HG03039 (cell line): ENCODE measurements around the gene CKAP2L.
"Not testable (repeated sequence)": the region's sequence is repeated elsewhere in the genome, so short reads cannot be mapped to it uniquely, and the experiment has no call there.

ENCODE experiments used
- ATAC-seq: cut with Tn5 transposase; IDR thresholded peaks from one replicate; pipeline ENCODE4 v1.9.1; 2021; ENCODE audit warnings: mild to moderate bottlenecking, moderate library complexity; ENCODE audit not compliant: unreplicated experiment

Gene CKAP2L

GRCh38 chr2:112710956-112711750, 53.3 kb downstream of the CKAP2L start:
- no peak for ATAC-seq

- no peak for ATAC-seq
Observed at GRCh38 chr2:112709703-112710102, 54.7 kb downstream of the CKAP2L start.

GRCh38 chr2:112708968-112709367, 55.4 kb downstream of the CKAP2L start:
- no peak for ATAC-seq

- ATAC-seq: not testable (repeated sequence)
Observed at GRCh38 chr2:112706947-112707346, 57.5 kb downstream of the CKAP2L start.

GRCh38 chr2:112706170-112706664, 58.2 kb downstream of the CKAP2L start:
- ATAC-seq: no peak

GRCh38 chr2:112705575-112705974, 58.8 kb downstream of the CKAP2L start:
- ATAC-seq: no peak

- ATAC-seq: no peak
Observed at GRCh38 chr2:112703684-112704083, 60.7 kb downstream of the CKAP2L start.

- ATAC-seq: no peak
Observed at GRCh38 chr2:112701052-112701451, 63.4 kb downstream of the CKAP2L start.

GRCh38 chr2:112699984-112700667, 64.3 kb downstream of the CKAP2L start:
- no peak for ATAC-seq

GRCh38 chr2:112698834-112699515, 65.4 kb downstream of the CKAP2L start:
- no peak for ATAC-seq

GRCh38 chr2:112694182-112694581, 70.2 kb downstream of the CKAP2L start:
- ATAC-seq: no peak

GRCh38 chr2:112693596-112693995, 70.8 kb downstream of the CKAP2L start:
- ATAC-seq: no peak

- ATAC-seq: no peak
Observed at GRCh38 chr2:112692918-112693317, 71.5 kb downstream of the CKAP2L start.

- peak; percentile 70 for ATAC-seq
Observed at GRCh38 chr2:112692495-112692911, 71.9 kb downstream of the CKAP2L start.

- no peak for ATAC-seq
Observed at GRCh38 chr2:112691881-112692281, 72.5 kb downstream of the CKAP2L start.

- peak; percentile 39 for ATAC-seq
Observed at GRCh38 chr2:112690853-112691401, 73.5 kb downstream of the CKAP2L start.

- no peak for ATAC-seq
Observed at GRCh38 chr2:112688086-112688880, 76.1 kb downstream of the CKAP2L start.

GRCh38 chr2:112687522-112687921, 76.9 kb downstream of the CKAP2L start:
- no peak for ATAC-seq
